OCI-LY7 (cell line): Measurements from ENCODE around the gene ERC1. TPM values are rescaled to one million over a fixed set of nuclear protein-coding genes. Genes with fewer than 3 reads are reported as not detected.

Source experiments
- BruUV-seq: library from RNA; stranded (reverse); fragments of 400-500 nt; replicated peaks from 2 replicates; lab custom pipeline; 2021; lab: Mats Ljungman, UMichigan
- CTCF ChIA-PET: fragments of 300-600 bp; sonication (Branson Sonifier 250); formaldehyde crosslinking; loops from one replicate; lab custom pipeline; 2022; ENCODE audit warnings: antibody characterized with exemption; ENCODE audit not compliant: unreplicated experiment; lab: Charles Lee
- POLR2A ChIA-PET: fragments of 300-600 bp; sonication (Branson Sonifier 250); formaldehyde crosslinking; loops from one replicate; lab custom pipeline; 2022; ENCODE audit warnings: antibody characterized with exemption; lab: Charles Lee
- DNase-seq: peaks from one replicate; pipeline ENCODE4 v3.0.0-alpha.2; 2015; ENCODE audit warnings: low spot score
- H2AFZ ChIP-seq: fragments of 200-600 bp; sonication (generic), shearing (Covaris generic); 2 replicates; pipeline ENCODE4 v1.6.1; 2014; ENCODE audit warnings: mild to moderate bottlenecking, antibody characterized with exemption, low read length, moderate library complexity
- H3K27ac ChIP-seq: fragments of 200-600 bp; sonication (generic); 2 replicates; pipeline ENCODE4 v1.5.1; 2014; ENCODE audit warnings: mixed run types, low read depth, mild to moderate bottlenecking, moderate library complexity, low read length, inconsistent platforms; ENCODE audit not compliant: poor library complexity, severe bottlenecking
- H3K36me3 ChIP-seq: fragments of 200-600 bp; sonication (generic); 2 replicates; pipeline ENCODE4 v1.6.1; 2014; ENCODE audit warnings: mild to moderate bottlenecking, antibody characterized with exemption, low read length, moderate library complexity, mixed read lengths; ENCODE audit not compliant: insufficient read depth
- H3K4me1 ChIP-seq: fragments of 200-600 bp; sonication (generic); 2 replicates; pipeline ENCODE4 v1.5.1; 2014; ENCODE audit warnings: mild to moderate bottlenecking, low read length; ENCODE audit not compliant: insufficient read depth, poor library complexity, severe bottlenecking
- H3K4me2 ChIP-seq: fragments of 200-600 bp; sonication (generic); 2 replicates; pipeline ENCODE4 v1.6.1; 2014; ENCODE audit warnings: mild to moderate bottlenecking, low read length
- H3K4me3 ChIP-seq: fragments of 200-600 bp; sonication (generic); 2 replicates; pipeline ENCODE4 v1.5.1; 2014; ENCODE audit warnings: mild to moderate bottlenecking, low read depth, low read length; ENCODE audit not compliant: poor library complexity, severe bottlenecking
- H3K79me2 ChIP-seq: fragments of 200-600 bp; sonication (generic); 2 replicates; pipeline ENCODE4 v1.6.1; 2016; ENCODE audit warnings: low read depth, mild to moderate bottlenecking, low read length, moderate library complexity, mixed read lengths; ENCODE audit not compliant: insufficient read depth
- H3K9me2 ChIP-seq: fragments of 200-600 bp; sonication (generic); 2 replicates; pipeline ENCODE4 v1.6.1; 2016; ENCODE audit warnings: mild to moderate bottlenecking, low read length, mixed read lengths; ENCODE audit not compliant: insufficient read depth
- H3K9me3 ChIP-seq: fragments of 200-600 bp; sonication (generic); 2 replicates; pipeline ENCODE4 v1.6.1; 2014; ENCODE audit warnings: mild to moderate bottlenecking, mixed run types, low read length, mixed read lengths
- H4K20me1 ChIP-seq: fragments of 200-600 bp; sonication (generic); 2 replicates; pipeline ENCODE4 v1.6.1; 2014; ENCODE audit warnings: mild to moderate bottlenecking, antibody characterized with exemption, low read length, moderate library complexity, mixed read lengths; ENCODE audit not compliant: insufficient read depth
- CTCF ChIP-seq: fragments of 200-600 bp; sonication (generic); conservative IDR thresholded peaks from 2 replicates; pipeline ENCODE4 v1.5.1; 2014; ENCODE audit warnings: mild to moderate bottlenecking, antibody characterized with exemption, low read length, moderate library complexity, mixed read lengths
- EZH2phosphoT487 ChIP-seq: fragments of 200-600 bp; sonication (generic); IDR thresholded peaks from 2 replicates; pipeline ENCODE4 v1.6.1; 2018; ENCODE audit warnings: low read depth, borderline replicate concordance, mild to moderate bottlenecking, mixed run types, antibody characterized with exemption, low read length, moderate library complexity, mixed read lengths
- intact Hi-C: fragments of 100-400 bp; cut with micrococcal nuclease; formaldehyde crosslinking; loops from one replicate; pipeline ENCODE4 v1.10.0; 2022; ENCODE audit not compliant: unreplicated experiment
- total RNA-seq, 2 experiments: library from RNA; depleted of rRNA in 1 of 2; stranded (reverse); fragments of >200 nt in 1 of 2; shearing (Covaris generic) in 1 of 2; gene quantifications; 2 replicates each; pipeline ENCODE4 v1.2.3, GENCODE V29; 2014 to 2022

The ERC1 gene
- total RNA-seq, 2 experiments from 2014 or later, result 26.9 to 86.9 TPM

GRCh38 chr12:1439201-1439600, 448.2 kb downstream of the ERC1 start:
- POLR2A ChIA-PET, result interaction anchor here (0.6 kb wide), 1 partner anchor 1031 kb away, joined by 4 read pairs; no protein-coding TSS in a partner anchor
- no peak overlapping the region for H2AFZ ChIP-seq
- BruUV-seq, result no TSS peak

DNA sequence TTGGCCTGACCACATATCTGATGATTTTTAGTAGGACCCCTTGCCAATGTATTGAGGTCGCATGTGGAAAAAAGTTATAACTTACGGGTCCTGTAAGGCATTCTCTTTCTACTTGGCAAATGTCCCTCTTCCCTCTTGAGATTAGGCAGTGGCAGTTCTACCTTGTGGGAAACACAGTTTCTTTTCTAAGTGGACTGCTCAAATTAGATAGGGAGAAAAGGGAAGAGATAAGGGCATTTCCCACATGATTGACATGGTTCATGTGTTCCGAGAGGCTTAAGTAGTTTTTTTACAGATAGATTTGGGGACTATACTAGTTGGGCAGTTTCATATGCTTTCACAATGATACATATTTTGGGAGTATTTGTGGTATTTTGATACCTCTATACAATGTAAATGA, 448.7 kb downstream of the ERC1 start:
- no peak for DNase-seq
- no peaks in the 10 kb centered on the region for H4K20me1 ChIP-seq
- no peak overlapping the region for H3K4me3 ChIP-seq
- no peaks in the 10 kb centered on the region for H3K79me2 ChIP-seq
- TF ChIP-seq EZH2phosphoT487 (no peak), CTCF (no peak)
- H3K4me2 ChIP-seq, result no peak overlapping the region
- BruUV-seq, result no TSS peak
- intact Hi-C loops, result no loop called here
- ChIA-PET POLR2A (no interaction called here), CTCF (no interaction called here)
- no peaks in the 10 kb centered on the region for H3K9me3 ChIP-seq
- no peak overlapping the region for H2AFZ ChIP-seq
- no peaks in the 10 kb centered on the region for H3K4me1 ChIP-seq
- no peaks in the 10 kb centered on the region for H3K9me2 ChIP-seq
- H3K36me3 ChIP-seq, result no peaks in the 10 kb centered on the region
- no peak overlapping the region for H3K27ac ChIP-seq

More at GRCh38 chr12:1439201-1439600, 448.2 kb downstream of the ERC1 start:
- no peak overlapping the region for H3K4me3 ChIP-seq
- no peaks in the 10 kb centered on the region for H4K20me1 ChIP-seq
- intact Hi-C loops, result no loop called here
- no peak for TF ChIP-seq CTCF
- TF ChIP-seq EZH2phosphoT487, result no peak
- H3K79me2 ChIP-seq, result no peaks in the 10 kb centered on the region
- no peak for DNase-seq
- no peak overlapping the region for H3K27ac ChIP-seq
- H3K4me1 ChIP-seq, result no peaks in the 10 kb centered on the region
- CTCF ChIA-PET, result no interaction called here
- H3K9me3 ChIP-seq, result no peaks in the 10 kb centered on the region
- no peaks in the 10 kb centered on the region for H3K9me2 ChIP-seq
- H3K4me2 ChIP-seq, result no peak overlapping the region
- no peaks in the 10 kb centered on the region for H3K36me3 ChIP-seq

GRCh38 chr12:1443421-1444141, 452.6 kb downstream of the ERC1 start:
- no peak overlapping the region for H3K4me3 ChIP-seq
- no peak overlapping the region for H3K4me2 ChIP-seq
- CTCF ChIA-PET, result no interaction called here
- intact Hi-C loops, result no loop called here
- no peaks in the 10 kb centered on the region for H4K20me1 ChIP-seq
- no peaks in the 10 kb centered on the region for H3K9me3 ChIP-seq
- no peak for DNase-seq
- TF ChIP-seq CTCF, result no peak
- TF ChIP-seq EZH2phosphoT487, result no peak
- H3K9me2 ChIP-seq, result no peaks in the 10 kb centered on the region
- H2AFZ ChIP-seq, result no peak overlapping the region
- no peaks in the 10 kb centered on the region for H3K79me2 ChIP-seq
- peaks cover 22% of the 10 kb centered on the region for H3K36me3 ChIP-seq
- H3K4me1 ChIP-seq, result peaks cover 14% of the 10 kb centered on the region
- BruUV-seq, result no TSS peak
- H3K27ac ChIP-seq, result no peak overlapping the region
- POLR2A ChIA-PET, result no interaction called here
